ENCODE data around the gene ADAMTS4. TPM values are rescaled to one million over a fixed set of nuclear protein-coding genes. Genes with fewer than 3 reads are reported as not detected.

ADAMTS4 gene
- total RNA-seq, 1 experiment from 2014 or later: 9.1 TPM

- Mint-ChIP-seq H3K27ac (no peak overlapping the region), H3K4me1 (peaks cover 57% of the 10 kb centered on the region), H3K4me3 (peak overlapping the region; percentile 62), H3K36me3 (no peaks in the 10 kb centered on the region), H3K27me3 (ENCODE audit: low read depth) (no peaks in the 10 kb centered on the region), H3K9me3 (no peaks in the 10 kb centered on the region)
- ChIA-PET CTCF (interaction anchor here (0.6 to 3.3 kb wide), 24 partner anchors 9 to 243 kb away, joined by 3 to 47 read pairs (median 4); partner anchors contain the start of genes B4GALT3, ITLN2, MPZ and PPOX), POLR2A (interaction anchor here (0.6 to 1.8 kb wide), 6 partner anchors 20 to 192 kb away, joined by 3 to 9 read pairs (median 4); partner anchors contain the start of genes B4GALT3, PPOX and TOMM40L)
- no peak for TF ChIP-seq JUN (CRISPR knock-in tag; IDR thresholded peaks at IDR 0.05)
- no peak for TF ChIP-seq E2F4 (CRISPR knock-in tag; IDR thresholded peaks at IDR 0.05; ENCODE audit: borderline replicate concordance, low read depth)
- no peak for TF ChIP-seq FOXP1 (CRISPR knock-in tag; IDR thresholded peaks at IDR 0.05; ENCODE audit: borderline replicate concordance)
- TF ChIP-seq CBFB (CRISPR knock-in tag; IDR thresholded peaks at IDR 0.05; ENCODE audit: low read depth): no peak
- TF ChIP-seq RELA (CRISPR knock-in tag; IDR thresholded peaks at IDR 0.05; ENCODE audit: borderline replicate concordance): no peak
- no peak for TF ChIP-seq KAT7 (CRISPR knock-in tag; IDR thresholded peaks at IDR 0.05; ENCODE audit: borderline replicate concordance)
- DNase-seq (ENCODE audit: low spot score) (no peak), ATAC-seq (no peak)
Observed at GRCh38 chr1:161197560-161198193, 1.2 kb downstream of the ADAMTS4 start.

- DNase-seq (ENCODE audit: low spot score) (no peak), ATAC-seq (no peak)
- Mint-ChIP-seq H3K9me3 (no peaks in the 10 kb centered on the region), H3K4me1 (peaks cover 56% of the 10 kb centered on the region), H3K27ac (no peak overlapping the region), H3K4me3 (peak overlapping the region; percentile 62), H3K27me3 (ENCODE audit: low read depth) (no peaks in the 10 kb centered on the region), H3K36me3 (0 out of 2 replicates have a peak, but pooled peaks cover 1% of the 10 kb centered on the region)
- no peak for TF ChIP-seq SMAD4 (CRISPR knock-in tag; IDR thresholded peaks at IDR 0.05)
- TF ChIP-seq FOXP1 (CRISPR knock-in tag; IDR thresholded peaks at IDR 0.05; ENCODE audit: borderline replicate concordance): 0 out of 2 replicates have a peak, but pooled peaks have one; percentile 43
- TF ChIP-seq ZNF317 (CRISPR knock-in tag; IDR thresholded peaks at IDR 0.05; ENCODE audit: borderline replicate concordance, low read depth): no peak
- no peak for TF ChIP-seq ZNF425 (CRISPR knock-in tag; conservative IDR thresholded peaks at IDR 0.05)
- no peak for TF ChIP-seq PREB (CRISPR knock-in tag; IDR thresholded peaks at IDR 0.05; ENCODE audit: borderline replicate concordance)
- TF ChIP-seq ZNF423 (CRISPR knock-in tag; IDR thresholded peaks at IDR 0.05): no peak
- POLR2A ChIA-PET: no interaction called here
- CTCF ChIA-PET: interaction anchor here (0.6 to 3.3 kb wide), 7 partner anchors 9 to 109 kb away, joined by 3 to 19 read pairs (median 4); partner anchors contain the start of genes PPOX and TOMM40L
Observed at GRCh38 chr1:161196521-161197451, 2.1 kb downstream of the ADAMTS4 start.

- Mint-ChIP-seq H3K4me3 (no peak overlapping the region), H3K36me3 (0 out of 2 replicates have a peak, but pooled peaks cover 3% of the 10 kb centered on the region), H3K27me3 (ENCODE audit: low read depth) (no peaks in the 10 kb centered on the region), H3K4me1 (peaks cover 49% of the 10 kb centered on the region), H3K27ac (no peak overlapping the region), H3K9me3 (no peaks in the 10 kb centered on the region)
- ATAC-seq (no peak), DNase-seq (ENCODE audit: low spot score) (no peak)
- TF ChIP-seq FOXP4 (CRISPR knock-in tag; IDR thresholded peaks at IDR 0.05): no peak
- POLR2A ChIA-PET: no interaction called here
- CTCF ChIA-PET: no interaction called here
Observed at GRCh38 chr1:161196111-161196510, 2.7 kb downstream of the ADAMTS4 start.
